HEK293 (cell line): Measurements from ENCODE around the gene TET3.

Experiments
- EGR2 ChIP-seq: fragments of 450-650 bp; formaldehyde crosslinking; IDR thresholded peaks from 2 replicates; pipeline ENCODE4 v1.5.1; 2016; ENCODE audit warnings: low read depth, missing biosample characterization, missing genetic modification characterization
- IKZF3 ChIP-seq: fragments of 450-650 bp; IDR thresholded peaks from 2 replicates; pipeline ENCODE4 v1.5.0; 2018; ENCODE audit warnings: missing biosample characterization, mild to moderate bottlenecking, missing genetic modification characterization, moderate library complexity
- INSM2 ChIP-seq: fragments of 450-650 bp; formaldehyde crosslinking; IDR thresholded peaks from 2 replicates; pipeline ENCODE4 v1.5.1; 2016; ENCODE audit warnings: missing biosample characterization, missing genetic modification characterization
- KLF10 ChIP-seq: fragments of 450-650 bp; IDR thresholded peaks from 2 replicates; pipeline ENCODE4 v1.5.1; 2018; ENCODE audit warnings: missing biosample characterization, mild to moderate bottlenecking, missing genetic modification characterization
- SETDB1 ChIP-seq: IDR thresholded peaks from one replicate; pipeline ENCODE4 v1.6.1; 2017; ENCODE audit warnings: mild to moderate bottlenecking, low read length, moderate library complexity, mixed read lengths; ENCODE audit not compliant: insufficient read length
- TCF7L2 ChIP-seq: IDR thresholded peaks from 2 replicates; pipeline ENCODE4 v1.6.1; 2011; ENCODE audit warnings: low read depth, mild to moderate bottlenecking, inconsistent platforms, low read length, moderate library complexity, borderline replicate concordance
- YY2 ChIP-seq: fragments of 450-650 bp; formaldehyde crosslinking; IDR thresholded peaks from 2 replicates; pipeline ENCODE4 v1.5.1; 2016; ENCODE audit warnings: missing biosample characterization, missing genetic modification characterization
- ZBTB1 ChIP-seq: fragments of 450-650 bp; formaldehyde crosslinking; IDR thresholded peaks from 2 replicates; pipeline ENCODE4 v1.5.1; 2016; ENCODE audit warnings: missing biosample characterization, missing genetic modification characterization
- ZEB2 ChIP-seq: fragments of 450-650 bp; formaldehyde crosslinking; IDR thresholded peaks from 2 replicates; pipeline ENCODE4 v1.5.1; 2016; ENCODE audit warnings: missing biosample characterization, missing genetic modification characterization
- ZFHX2 ChIP-seq: fragments of 450-650 bp; formaldehyde crosslinking; conservative IDR thresholded peaks from 2 replicates; pipeline ENCODE4 v1.5.1; 2016; ENCODE audit warnings: missing biosample characterization, missing genetic modification characterization
- ZNF133 ChIP-seq: fragments of 450-650 bp; formaldehyde crosslinking; IDR thresholded peaks from 2 replicates; pipeline ENCODE4 v1.5.1; 2016; ENCODE audit warnings: missing biosample characterization, missing genetic modification characterization
- ZNF155 ChIP-seq: fragments of 450-650 bp; formaldehyde crosslinking; IDR thresholded peaks from 2 replicates; pipeline ENCODE4 v1.5.1; 2016; ENCODE audit warnings: missing biosample characterization, missing genetic modification characterization
- ZNF214 ChIP-seq: fragments of 450-650 bp; formaldehyde crosslinking; IDR thresholded peaks from 2 replicates; pipeline ENCODE4 v1.5.1; 2017; ENCODE audit warnings: missing biosample characterization, mild to moderate bottlenecking, missing genetic modification characterization, borderline replicate concordance
- ZNF221 ChIP-seq: fragments of 450-650 bp; formaldehyde crosslinking; IDR thresholded peaks from 2 replicates; pipeline ENCODE4 v1.5.1; 2017; ENCODE audit warnings: missing biosample characterization, missing genetic modification characterization, borderline replicate concordance
- ZNF341 ChIP-seq: fragments of 450-650 bp; formaldehyde crosslinking; IDR thresholded peaks from 2 replicates; pipeline ENCODE4; 2016; ENCODE audit warnings: low read depth, missing biosample characterization, missing genetic modification characterization
- ZNF514 ChIP-seq: fragments of 450-650 bp; formaldehyde crosslinking; IDR thresholded peaks from 2 replicates; pipeline ENCODE4 v1.5.1; 2016; ENCODE audit warnings: missing biosample characterization, missing genetic modification characterization
- ZNF660 ChIP-seq: fragments of 450-650 bp; IDR thresholded peaks from 2 replicates; pipeline ENCODE4 v1.5.1; 2018; ENCODE audit warnings: missing biosample characterization, mild to moderate bottlenecking, missing genetic modification characterization
- ZSCAN30 ChIP-seq: fragments of 450-650 bp; IDR thresholded peaks from 2 replicates; pipeline ENCODE4 v1.5.1; 2018; ENCODE audit warnings: missing biosample characterization, mild to moderate bottlenecking, missing genetic modification characterization, moderate library complexity
- TF ChIP-seq, protein P1 (sequence below): fragments of 450-650 bp; formaldehyde crosslinking; IDR thresholded peaks from 2 replicates; pipeline ENCODE4 v1.5.1; 2016; ENCODE audit warnings: missing biosample characterization, missing genetic modification characterization
- TF ChIP-seq, protein P2 (sequence below): fragments of 450-650 bp; formaldehyde crosslinking; IDR thresholded peaks from 2 replicates; pipeline ENCODE4 v1.5.1; 2016; ENCODE audit warnings: missing biosample characterization, missing genetic modification characterization
- TF ChIP-seq, protein P3 (sequence below): fragments of 450-650 bp; formaldehyde crosslinking; IDR thresholded peaks from 2 replicates; pipeline ENCODE4 v1.5.1; 2016; ENCODE audit warnings: missing biosample characterization, missing genetic modification characterization
- TF ChIP-seq, protein P4 (sequence below): fragments of 450-650 bp; formaldehyde crosslinking; conservative IDR thresholded peaks from 2 replicates; pipeline ENCODE4 v1.5.1; 2016; ENCODE audit warnings: low read depth, missing biosample characterization, missing genetic modification characterization

Gene TET3

GRCh38 chr2:74004212-74005182, 19.8 kb downstream of the TET3 start (continued):
- TF ChIP-seq INSM2 (no peak), ZEB2 (tag by site-specific recombination) (no peak), ZNF214 (no peak), TCF7L2 (no peak), KLF10 (tag by site-specific recombination) (no peak), IKZF3 (tag by site-specific recombination) (0 out of 2 replicates have a peak, but pooled peaks have one; percentile 22), ZNF660 (tag by site-specific recombination) (no peak), ZNF155 (tag by site-specific recombination) (no peak), ZNF133 (no peak), ZSCAN30 (no peak), ZFHX2 (tag by site-specific recombination) (peak; percentile 90), ZNF221 (no peak), YY2 (no peak), SETDB1 (no peak), ZBTB1 (tag by site-specific recombination) (no peak), EGR2 (tag by site-specific recombination) (peak; percentile 93), ZNF341 (tag by site-specific recombination) (no peak), ZNF514 (tag by site-specific recombination) (no peak)
- TF ChIP-seq, protein P1, sequence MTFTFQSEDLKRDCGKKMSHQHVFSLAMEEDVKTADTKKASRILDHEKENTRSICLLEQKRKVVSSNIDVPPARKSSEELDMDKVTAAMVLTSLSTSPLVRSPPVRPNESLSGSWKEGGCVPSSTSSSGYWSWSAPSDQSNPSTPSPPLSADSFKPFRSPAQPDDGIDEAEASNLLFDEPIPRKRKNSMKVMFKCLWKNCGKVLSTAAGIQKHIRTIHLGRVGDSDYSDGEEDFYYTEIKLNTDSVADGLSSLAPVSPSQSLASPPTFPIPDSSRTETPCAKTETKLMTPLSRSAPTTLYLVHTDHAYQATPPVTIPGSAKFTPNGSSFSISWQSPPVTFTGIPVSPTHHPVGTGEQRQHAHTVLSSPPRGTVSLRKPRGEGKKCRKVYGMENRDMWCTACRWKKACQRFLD (tag by site-specific recombination), result no peak
- TF ChIP-seq, protein P2, sequence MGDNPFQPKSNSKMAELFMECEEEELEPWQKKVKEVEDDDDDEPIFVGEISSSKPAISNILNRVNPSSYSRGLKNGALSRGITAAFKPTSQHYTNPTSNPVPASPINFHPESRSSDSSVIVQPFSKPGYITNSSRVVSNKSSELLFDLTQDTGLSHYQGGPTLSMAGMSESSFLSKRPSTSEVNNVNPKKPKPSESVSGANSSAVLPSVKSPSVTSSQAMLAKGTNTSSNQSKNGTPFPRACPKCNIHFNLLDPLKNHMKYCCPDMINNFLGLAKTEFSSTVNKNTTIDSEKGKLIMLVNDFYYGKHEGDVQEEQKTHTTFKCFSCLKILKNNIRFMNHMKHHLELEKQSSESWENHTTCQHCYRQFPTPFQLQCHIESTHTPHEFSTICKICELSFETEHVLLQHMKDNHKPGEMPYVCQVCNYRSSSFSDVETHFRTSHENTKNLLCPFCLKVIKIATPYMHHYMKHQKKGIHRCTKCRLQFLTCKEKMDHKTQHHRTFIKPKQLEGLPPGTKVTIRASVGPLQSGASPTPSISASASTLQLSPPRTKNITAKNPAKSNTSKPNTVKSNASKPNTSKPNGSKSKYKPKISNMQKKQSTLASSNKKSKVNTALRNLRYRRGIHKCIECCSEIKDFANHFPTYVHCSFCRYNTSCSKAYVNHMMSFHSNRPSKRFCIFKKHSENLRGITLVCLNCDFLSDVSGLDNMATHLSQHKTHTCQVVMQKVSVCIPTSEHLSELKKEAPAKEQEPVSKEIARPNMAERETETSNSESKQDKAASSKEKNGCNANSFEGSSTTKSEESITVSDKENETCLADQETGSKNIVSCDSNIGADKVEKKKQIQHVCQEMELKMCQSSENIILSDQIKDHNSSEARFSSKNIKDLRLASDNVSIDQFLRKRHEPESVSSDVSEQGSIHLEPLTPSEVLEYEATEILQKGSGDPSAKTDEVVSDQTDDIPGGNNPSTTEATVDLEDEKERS (tag by site-specific recombination), result no peak
- TF ChIP-seq, protein P3, sequence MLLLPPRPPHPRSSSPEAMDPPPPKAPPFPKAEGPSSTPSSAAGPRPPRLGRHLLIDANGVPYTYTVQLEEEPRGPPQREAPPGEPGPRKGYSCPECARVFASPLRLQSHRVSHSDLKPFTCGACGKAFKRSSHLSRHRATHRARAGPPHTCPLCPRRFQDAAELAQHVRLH, result no peak
- TF ChIP-seq, protein P4, sequence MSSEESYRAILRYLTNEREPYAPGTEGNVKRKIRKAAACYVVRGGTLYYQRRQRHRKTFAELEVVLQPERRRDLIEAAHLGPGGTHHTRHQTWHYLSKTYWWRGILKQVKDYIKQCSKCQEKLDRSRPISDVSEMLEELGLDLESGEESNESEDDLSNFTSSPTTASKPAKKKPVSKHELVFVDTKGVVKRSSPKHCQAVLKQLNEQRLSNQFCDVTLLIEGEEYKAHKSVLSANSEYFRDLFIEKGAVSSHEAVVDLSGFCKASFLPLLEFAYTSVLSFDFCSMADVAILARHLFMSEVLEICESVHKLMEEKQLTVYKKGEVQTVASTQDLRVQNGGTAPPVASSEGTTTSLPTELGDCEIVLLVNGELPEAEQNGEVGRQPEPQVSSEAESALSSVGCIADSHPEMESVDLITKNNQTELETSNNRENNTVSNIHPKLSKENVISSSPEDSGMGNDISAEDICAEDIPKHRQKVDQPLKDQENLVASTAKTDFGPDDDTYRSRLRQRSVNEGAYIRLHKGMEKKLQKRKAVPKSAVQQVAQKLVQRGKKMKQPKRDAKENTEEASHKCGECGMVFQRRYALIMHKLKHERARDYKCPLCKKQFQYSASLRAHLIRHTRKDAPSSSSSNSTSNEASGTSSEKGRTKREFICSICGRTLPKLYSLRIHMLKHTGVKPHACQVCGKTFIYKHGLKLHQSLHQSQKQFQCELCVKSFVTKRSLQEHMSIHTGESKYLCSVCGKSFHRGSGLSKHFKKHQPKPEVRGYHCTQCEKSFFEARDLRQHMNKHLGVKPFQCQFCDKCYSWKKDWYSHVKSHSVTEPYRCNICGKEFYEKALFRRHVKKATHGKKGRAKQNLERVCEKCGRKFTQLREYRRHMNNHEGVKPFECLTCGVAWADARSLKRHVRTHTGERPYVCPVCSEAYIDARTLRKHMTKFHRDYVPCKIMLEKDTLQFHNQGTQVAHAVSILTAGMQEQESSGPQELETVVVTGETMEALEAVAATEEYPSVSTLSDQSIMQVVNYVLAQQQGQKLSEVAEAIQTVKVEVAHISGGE (tag by site-specific recombination), result no peak
